HG02678 (cell line): ENCODE measurements around the gene PIP4K2B.
"Not testable (repeated sequence)": the region's sequence is repeated elsewhere in the genome, so short reads cannot be mapped to it uniquely, and the experiment has no call there.

Experiments
- ATAC-seq: cut with Tn5 transposase; IDR thresholded peaks from one replicate; pipeline ENCODE4 v1.9.1; 2021; ENCODE audit warnings: mild to moderate bottlenecking, moderate library complexity; ENCODE audit not compliant: unreplicated experiment

The PIP4K2B gene

GRCh38 chr17:38730526-38731379 lies 68.6 kb downstream of the PIP4K2B start:
- no peak for ATAC-seq

GRCh38 chr17:38729886-38730525 lies 69.3 kb downstream of the PIP4K2B start, which contains the start of gene CISD3:
Gene CISD3 (plus strand): TSS chr17:38730341. CDS start chr17:38730359, 18 bp downstream.
- peak; percentile 82 for ATAC-seq

- ATAC-seq: no peak
Observed at GRCh38 chr17:38729368-38729885, 69.9 kb downstream of the PIP4K2B start.

- no peak for ATAC-seq
Observed at GRCh38 chr17:38728290-38728831, 71.0 kb downstream of the PIP4K2B start.

GRCh38 chr17:38727736-38728135 lies 71.6 kb downstream of the PIP4K2B start:
- ATAC-seq: no peak

GRCh38 chr17:38726145-38726544 lies 73.2 kb downstream of the PIP4K2B start:
- not testable (repeated sequence) for ATAC-seq

- no peak for ATAC-seq
Observed at GRCh38 chr17:38725066-38725465, 74.3 kb downstream of the PIP4K2B start.

GRCh38 chr17:38724337-38724988 lies 74.9 kb downstream of the PIP4K2B start:
- no peak for ATAC-seq

GRCh38 chr17:38721802-38722201 lies 77.6 kb downstream of the PIP4K2B start:
- no peak for ATAC-seq

- no peak for ATAC-seq
Observed at GRCh38 chr17:38720941-38721340, 78.4 kb downstream of the PIP4K2B start.

GRCh38 chr17:38719943-38720641 lies 79.3 kb downstream of the PIP4K2B start:
- no peak for ATAC-seq

GRCh38 chr17:38719289-38719942 lies 79.9 kb downstream of the PIP4K2B start:
- no peak for ATAC-seq

- no peak for ATAC-seq
Observed at GRCh38 chr17:38717139-38717745, 82.1 kb downstream of the PIP4K2B start.

GRCh38 chr17:38716368-38717005 lies 82.9 kb downstream of the PIP4K2B start:
- ATAC-seq: no peak
